ENCODE measurements around the gene IGFBP5. TPM values are rescaled to one million over a fixed set of nuclear protein-coding genes. Genes with fewer than 3 reads are reported as not detected.
A peak's percentile ranks its signal among the peaks of the same experiment; 100 is the strongest.

Gene IGFBP5
- total and polyA plus RNA-seq, 2 experiments from 2014 or later, result 37.9 to 117 TPM

DNA sequence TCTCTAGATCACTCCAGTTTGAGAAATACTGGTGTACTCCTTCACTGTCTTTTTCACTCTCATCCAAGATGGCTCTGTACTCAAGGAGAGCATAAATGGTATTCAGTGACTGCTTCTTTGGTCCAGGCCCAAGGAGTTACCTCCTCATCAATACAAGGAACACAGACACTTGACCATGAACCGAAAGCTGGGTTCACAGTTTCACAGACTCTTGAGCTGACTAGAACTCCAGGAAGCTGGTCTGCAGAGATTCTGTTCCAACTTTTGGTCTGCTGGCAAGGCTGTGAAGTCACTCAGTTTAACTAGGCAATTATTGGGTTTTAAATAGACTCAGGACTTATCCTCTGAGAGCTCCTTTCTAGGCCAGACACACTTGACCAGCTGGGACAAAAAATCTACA is 7.4 kb upstream of the IGFBP5 start:
- 0 out of 2 replicates have a peak, but pooled peaks cover 5% of the 10 kb centered on the region for H3K4me1 ChIP-seq (ENCODE audit: insufficient read depth)
- H3K36me3 ChIP-seq (ENCODE audit: low read depth), result no peaks in the 10 kb centered on the region
- H3K9me2 ChIP-seq (ENCODE audit: insufficient read depth), result no peaks in the 10 kb centered on the region
- H2AFZ ChIP-seq, result no peak overlapping the region
- in situ Hi-C loops (cut with MboI), result loop anchor here (10.0 kb wide), 1 partner anchor 462 kb away; no protein-coding TSS in a partner anchor
- H3K4me3 ChIP-seq, result no peak overlapping the region
- no peaks in the 10 kb centered on the region for H3K79me2 ChIP-seq (ENCODE audit: insufficient read depth)
- H4K20me1 ChIP-seq (ENCODE audit: insufficient read depth), result no peaks in the 10 kb centered on the region
- H3K9ac ChIP-seq, result no peak overlapping the region
- no peak for TF ChIP-seq EZH2phosphoT487 (IDR thresholded peaks at IDR 0.05; ENCODE audit: insufficient read depth, low read depth)
- no peak for TF ChIP-seq EZH2 (IDR thresholded peaks at IDR 0.05; ENCODE audit: insufficient read depth, poor library complexity, severe bottlenecking)
- 48 to 62% methylated on average over 1 of the region's 1 CpG for WGBS, 2 experiments (ENCODE audit: low coverage in 1 of 2, low lambda C conversion rate in 2 of 2, missing lambda C conversion rate in 2 of 2)
- no peak overlapping the region for H3K27ac ChIP-seq
- H3K27me3 ChIP-seq (replicated peaks; ENCODE audit: insufficient read depth), result no peaks in the 10 kb centered on the region
- no peaks in the 10 kb centered on the region for H3K9me3 ChIP-seq (ENCODE audit: low read depth)
- no peak for DNase-seq
- H3F3A ChIP-seq (ENCODE audit: insufficient read depth), result no peaks in the 10 kb centered on the region
- H3K4me2 ChIP-seq (ENCODE audit: unreplicated experiment), result no peak overlapping the region

DNA sequence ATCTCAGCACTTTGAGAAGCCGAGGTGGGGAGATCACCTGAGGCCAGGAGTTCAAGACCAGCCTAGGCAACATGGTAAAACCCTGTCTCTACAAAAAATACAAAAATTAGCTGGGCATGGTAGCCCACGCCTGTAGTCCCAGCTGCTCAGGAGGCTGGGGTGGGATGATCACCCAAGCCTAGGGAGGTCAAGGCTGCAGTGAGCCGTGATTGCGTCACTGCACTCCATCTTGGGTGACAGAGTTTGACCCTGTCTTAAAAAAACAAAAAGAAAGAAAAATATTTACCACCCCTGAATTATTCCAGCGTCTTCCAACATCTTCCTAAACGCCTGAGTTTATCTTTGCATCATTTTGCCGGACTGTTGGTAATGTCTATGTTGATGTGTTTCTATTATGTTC is 6.2 kb upstream of the IGFBP5 start:
- H3K9me2 ChIP-seq (ENCODE audit: insufficient read depth), result no peaks in the 10 kb centered on the region
- DNase-seq, result no peak
- in situ Hi-C loops (cut with MboI), result loop anchor here (10.0 kb wide), 1 partner anchor 463 kb away; no protein-coding TSS in a partner anchor
- no peak overlapping the region for H3K9ac ChIP-seq
- H3K9me3 ChIP-seq (ENCODE audit: low read depth), result no peaks in the 10 kb centered on the region
- no peaks in the 10 kb centered on the region for H3K27me3 ChIP-seq (replicated peaks; ENCODE audit: insufficient read depth)
- no peaks in the 10 kb centered on the region for H3K79me2 ChIP-seq (ENCODE audit: insufficient read depth)
- H4K20me1 ChIP-seq (ENCODE audit: insufficient read depth), result no peaks in the 10 kb centered on the region
- peaks cover under 1% of the 10 kb centered on the region; the same call in 1 of the 2 replicates for H3F3A ChIP-seq (ENCODE audit: insufficient read depth)
- 88 to 91% methylated on average over 7 of the region's 7 CpGs for WGBS, 2 experiments (ENCODE audit: low coverage in 1 of 2, low lambda C conversion rate in 2 of 2, missing lambda C conversion rate in 2 of 2)
- H3K4me1 ChIP-seq (ENCODE audit: insufficient read depth), result 0 out of 2 replicates have a peak, but pooled peaks cover 5% of the 10 kb centered on the region
- no peak overlapping the region for H3K27ac ChIP-seq
- H3K4me3 ChIP-seq, result no peak overlapping the region
- no peak overlapping the region for H3K4me2 ChIP-seq (ENCODE audit: unreplicated experiment)
- no peaks in the 10 kb centered on the region for H3K36me3 ChIP-seq (ENCODE audit: low read depth)
- H2AFZ ChIP-seq, result no peak overlapping the region
- no peak for TF ChIP-seq EZH2 (IDR thresholded peaks at IDR 0.05; ENCODE audit: insufficient read depth, poor library complexity, severe bottlenecking)
- no peak for TF ChIP-seq EZH2phosphoT487 (IDR thresholded peaks at IDR 0.05; ENCODE audit: insufficient read depth, low read depth)

DNA sequence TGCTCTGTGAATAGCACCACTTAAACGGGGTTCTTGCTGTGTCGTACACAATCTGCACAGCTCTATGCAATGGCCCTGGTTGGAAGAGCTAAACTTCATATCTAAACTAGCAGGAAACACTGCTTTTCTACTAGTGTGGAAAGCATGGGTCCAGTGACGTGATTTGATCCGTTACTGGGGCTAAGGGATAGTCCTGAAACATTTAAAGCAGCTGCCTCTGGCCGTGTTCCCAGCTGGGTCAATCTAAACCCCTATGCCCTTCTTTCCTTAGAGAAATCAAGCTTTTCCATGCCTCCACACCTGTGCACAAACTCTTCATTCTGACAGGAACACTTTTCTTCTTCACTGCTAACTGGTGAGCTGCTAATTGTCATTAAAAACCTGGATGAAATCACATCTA is 5.4 kb upstream of the IGFBP5 start:
- no peaks in the 10 kb centered on the region for H3K36me3 ChIP-seq (ENCODE audit: low read depth)
- no peaks in the 10 kb centered on the region for H3K9me3 ChIP-seq (ENCODE audit: low read depth)
- no peak overlapping the region for H2AFZ ChIP-seq
- peaks cover 9% of the 10 kb centered on the region for H3F3A ChIP-seq (ENCODE audit: insufficient read depth)
- no peaks in the 10 kb centered on the region for H4K20me1 ChIP-seq (ENCODE audit: insufficient read depth)
- H3K27ac ChIP-seq, result no peak overlapping the region
- H3K4me1 ChIP-seq (ENCODE audit: insufficient read depth), result 0 out of 2 replicates have a peak, but pooled peaks cover 5% of the 10 kb centered on the region
- no peaks in the 10 kb centered on the region for H3K9me2 ChIP-seq (ENCODE audit: insufficient read depth)
- no peak overlapping the region for H3K9ac ChIP-seq
- no peaks in the 10 kb centered on the region for H3K27me3 ChIP-seq (replicated peaks; ENCODE audit: insufficient read depth)
- DNase-seq, result no peak
- no peak overlapping the region for H3K4me3 ChIP-seq
- no peaks in the 10 kb centered on the region for H3K79me2 ChIP-seq (ENCODE audit: insufficient read depth)
- H3K4me2 ChIP-seq (ENCODE audit: unreplicated experiment), result no peak overlapping the region
- 54 to 60% methylated on average over 5 of the region's 5 CpGs for WGBS, 2 experiments (ENCODE audit: low coverage in 1 of 2, low lambda C conversion rate in 2 of 2, missing lambda C conversion rate in 2 of 2)
- in situ Hi-C loops (cut with MboI), result loop anchor here (10.0 kb wide), 1 partner anchor 464 kb away; no protein-coding TSS in a partner anchor
- TF ChIP-seq EZH2phosphoT487 (IDR thresholded peaks at IDR 0.05; ENCODE audit: insufficient read depth, low read depth) (no peak), EZH2 (IDR thresholded peaks at IDR 0.05; ENCODE audit: insufficient read depth, poor library complexity, severe bottlenecking) (no peak)

GRCh38 chr2:216700088-216700567 is 4.8 kb upstream of the IGFBP5 start:
- Histone ChIP-seq H3K79me2 (ENCODE audit: insufficient read depth) (no peaks in the 10 kb centered on the region), H3K4me3 (no peak overlapping the region), H3K36me3 (ENCODE audit: low read depth) (no peaks in the 10 kb centered on the region), H3K4me1 (ENCODE audit: insufficient read depth) (peaks cover 11% of the 10 kb centered on the region), H3F3A (ENCODE audit: insufficient read depth) (peaks cover 9% of the 10 kb centered on the region), H3K9me3 (ENCODE audit: low read depth) (no peaks in the 10 kb centered on the region), H3K4me2 (ENCODE audit: unreplicated experiment) (peak overlapping the region; percentile 3), H3K9me2 (ENCODE audit: insufficient read depth) (no peaks in the 10 kb centered on the region), H3K27me3 (replicated peaks; ENCODE audit: insufficient read depth) (no peaks in the 10 kb centered on the region), H3K27ac (no peak overlapping the region), H4K20me1 (ENCODE audit: insufficient read depth) (no peaks in the 10 kb centered on the region), H2AFZ (no peak overlapping the region), H3K9ac (no peak overlapping the region)
- no peak for DNase-seq
- no peak for TF ChIP-seq EZH2phosphoT487 (IDR thresholded peaks at IDR 0.05; ENCODE audit: insufficient read depth, low read depth)
- no peak for TF ChIP-seq EZH2 (IDR thresholded peaks at IDR 0.05; ENCODE audit: insufficient read depth, poor library complexity, severe bottlenecking)
- in situ Hi-C loops (cut with MboI), result loop anchor here (10.0 kb wide), 1 partner anchor 465 kb away; no protein-coding TSS in a partner anchor
- WGBS, 2 experiments (ENCODE audit: low coverage in 1 of 2, low lambda C conversion rate in 2 of 2, missing lambda C conversion rate in 2 of 2), result 40 to 43% methylated on average over 7 of the region's 7 CpGs
